Lower leg skin (tissue), 3 donors: Measurements from ENCODE around the gene FAM120A.

Experiments
- POLR2A ChIP-seq, 2 donors: fragments of 450-650 bp; IDR thresholded peaks; one replicate each; pipeline ENCODE4 v1.6.1; 2016 to 2017; ENCODE audit warnings: antibody characterized with exemption in 2 of 2, mild to moderate bottlenecking in 1 of 2, moderate library complexity in 1 of 2
- TF ChIP-seq, protein P1 (sequence below), 3 donors: fragments of 450-650 bp; IDR thresholded peaks; one replicate each; pipeline ENCODE4 v1.5.1; 2016; ENCODE audit warnings: antibody characterized with exemption in 3 of 3, mild to moderate bottlenecking in 3 of 3, moderate library complexity in 2 of 3

- TF ChIP-seq, protein P1, sequence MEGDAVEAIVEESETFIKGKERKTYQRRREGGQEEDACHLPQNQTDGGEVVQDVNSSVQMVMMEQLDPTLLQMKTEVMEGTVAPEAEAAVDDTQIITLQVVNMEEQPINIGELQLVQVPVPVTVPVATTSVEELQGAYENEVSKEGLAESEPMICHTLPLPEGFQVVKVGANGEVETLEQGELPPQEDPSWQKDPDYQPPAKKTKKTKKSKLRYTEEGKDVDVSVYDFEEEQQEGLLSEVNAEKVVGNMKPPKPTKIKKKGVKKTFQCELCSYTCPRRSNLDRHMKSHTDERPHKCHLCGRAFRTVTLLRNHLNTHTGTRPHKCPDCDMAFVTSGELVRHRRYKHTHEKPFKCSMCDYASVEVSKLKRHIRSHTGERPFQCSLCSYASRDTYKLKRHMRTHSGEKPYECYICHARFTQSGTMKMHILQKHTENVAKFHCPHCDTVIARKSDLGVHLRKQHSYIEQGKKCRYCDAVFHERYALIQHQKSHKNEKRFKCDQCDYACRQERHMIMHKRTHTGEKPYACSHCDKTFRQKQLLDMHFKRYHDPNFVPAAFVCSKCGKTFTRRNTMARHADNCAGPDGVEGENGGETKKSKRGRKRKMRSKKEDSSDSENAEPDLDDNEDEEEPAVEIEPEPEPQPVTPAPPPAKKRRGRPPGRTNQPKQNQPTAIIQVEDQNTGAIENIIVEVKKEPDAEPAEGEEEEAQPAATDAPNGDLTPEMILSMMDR (IDR thresholded peaks at IDR 0.05) = no peak
- no peak for TF ChIP-seq POLR2A (IDR thresholded peaks at IDR 0.05)
Observed at GRCh38 chr9:93589688-93590087, 138.2 kb downstream of the FAM120A start.
